ENCODE data around the gene PIN1.

DNA sequence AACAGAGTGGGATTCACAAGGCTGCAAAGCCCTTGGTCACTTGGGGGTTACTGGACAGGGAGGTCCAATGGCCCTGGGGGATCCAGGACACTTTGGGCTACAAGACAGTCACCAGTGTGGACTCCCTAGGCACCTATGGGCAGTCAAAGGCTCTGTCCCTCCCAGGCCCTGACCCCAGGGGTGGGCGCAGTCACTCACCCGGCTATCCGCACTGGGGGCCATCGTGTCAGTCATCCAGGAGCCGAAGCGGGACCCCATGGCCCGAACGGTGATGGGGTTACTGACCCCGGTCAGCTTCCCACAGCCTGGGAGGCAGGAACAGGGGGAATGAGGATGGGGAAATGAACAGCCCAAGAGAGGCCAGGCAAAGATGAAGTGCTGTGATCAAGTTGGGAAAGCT, 21.5 kb downstream of the PIN1 start:
- TF ChIP-seq POLR2A (IDR thresholded peaks at IDR 0.05) (no peak), POLR2AphosphoS5 (IDR thresholded peaks at IDR 0.05) (no peak)
- TF ChIP-seq, protein P1, sequence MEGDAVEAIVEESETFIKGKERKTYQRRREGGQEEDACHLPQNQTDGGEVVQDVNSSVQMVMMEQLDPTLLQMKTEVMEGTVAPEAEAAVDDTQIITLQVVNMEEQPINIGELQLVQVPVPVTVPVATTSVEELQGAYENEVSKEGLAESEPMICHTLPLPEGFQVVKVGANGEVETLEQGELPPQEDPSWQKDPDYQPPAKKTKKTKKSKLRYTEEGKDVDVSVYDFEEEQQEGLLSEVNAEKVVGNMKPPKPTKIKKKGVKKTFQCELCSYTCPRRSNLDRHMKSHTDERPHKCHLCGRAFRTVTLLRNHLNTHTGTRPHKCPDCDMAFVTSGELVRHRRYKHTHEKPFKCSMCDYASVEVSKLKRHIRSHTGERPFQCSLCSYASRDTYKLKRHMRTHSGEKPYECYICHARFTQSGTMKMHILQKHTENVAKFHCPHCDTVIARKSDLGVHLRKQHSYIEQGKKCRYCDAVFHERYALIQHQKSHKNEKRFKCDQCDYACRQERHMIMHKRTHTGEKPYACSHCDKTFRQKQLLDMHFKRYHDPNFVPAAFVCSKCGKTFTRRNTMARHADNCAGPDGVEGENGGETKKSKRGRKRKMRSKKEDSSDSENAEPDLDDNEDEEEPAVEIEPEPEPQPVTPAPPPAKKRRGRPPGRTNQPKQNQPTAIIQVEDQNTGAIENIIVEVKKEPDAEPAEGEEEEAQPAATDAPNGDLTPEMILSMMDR (IDR thresholded peaks at IDR 0.05), result no peak

All from gastroesophageal sphincter (tissue), 3 donors.